NCI-H2107 treated with DMSO at 0.1 percent for 48 hours (cell line): ENCODE measurements around the gene NEU3.
"Not testable (repeated sequence)": the region's sequence is repeated elsewhere in the genome, so short reads cannot be mapped to it uniquely, and the experiment has no call there.

Experiments used
- DNase-seq: peaks from one replicate; lab custom pipeline; 2025; ENCODE audit not compliant: unreplicated experiment; lab: John Stamatoyannopoulos, UW

The NEU3 gene

GRCh38 chr11:74984070-74984469, 4.7 kb upstream of the NEU3 start:
- no peak for DNase-seq

DNA sequence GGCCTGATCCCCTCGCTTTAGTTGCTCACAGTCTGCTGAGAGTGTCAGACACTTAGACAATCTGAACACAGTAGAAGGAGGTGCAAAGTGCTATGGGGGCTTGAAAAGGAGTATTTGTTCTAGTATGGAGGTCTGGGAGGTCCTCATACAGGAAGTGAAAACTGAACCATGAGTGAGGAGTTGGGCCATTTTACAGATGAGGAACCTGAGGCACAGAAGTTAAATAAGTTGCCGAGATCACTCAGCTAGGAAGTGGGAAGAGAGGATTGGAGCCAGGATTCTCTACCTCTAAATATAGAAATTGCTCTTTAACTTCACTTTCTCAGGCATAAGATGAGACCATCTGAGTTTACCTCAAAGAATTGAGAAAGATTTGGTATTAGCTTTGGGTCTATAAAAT, 4.0 kb upstream of the NEU3 start:
- DNase-seq: no peak

DNA sequence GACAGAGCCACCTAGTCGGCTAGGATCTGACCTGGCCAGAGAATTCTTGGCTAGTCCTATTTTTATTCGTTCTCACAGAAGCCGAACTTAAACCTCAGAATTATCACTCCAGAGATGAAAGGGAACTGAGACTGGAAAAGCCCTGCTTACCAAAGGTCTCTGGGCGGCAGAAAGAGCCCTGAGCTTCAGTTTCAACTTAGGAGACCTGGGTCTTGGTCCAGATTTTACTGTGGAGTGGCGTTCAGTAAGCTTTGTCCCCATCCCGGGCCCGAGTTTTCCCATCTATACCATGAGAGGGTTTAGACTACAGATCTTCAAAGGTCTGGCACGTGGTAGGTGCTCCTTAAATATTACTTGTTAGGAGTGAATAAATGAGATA, 516 bp downstream of the NEU3 start:
- DNase-seq: no peak

- not testable (repeated sequence) for DNase-seq
These were observed 1.4 kb downstream of the NEU3 start for GRCh38 chr11:74990150-74990549.

DNA sequence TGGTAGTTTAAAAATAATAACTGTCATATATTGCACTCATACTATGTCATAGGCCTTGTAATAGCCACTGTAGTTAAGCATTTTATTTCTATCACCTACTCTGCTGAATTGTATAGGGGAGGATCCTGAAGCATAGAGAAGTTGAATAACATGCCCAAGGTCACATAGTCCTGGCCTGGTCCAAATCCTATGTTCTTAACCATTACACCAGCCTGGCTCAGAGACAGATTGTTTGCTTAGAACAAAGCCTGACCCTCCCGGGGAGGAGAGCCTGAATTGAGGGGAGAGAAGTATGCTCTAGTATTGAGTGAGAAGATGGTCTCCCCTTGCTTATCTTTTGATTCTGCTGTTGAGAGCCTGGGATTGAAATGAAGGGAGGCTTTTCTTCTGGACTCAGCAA, 2.2 kb downstream of the NEU3 start:
- no peak for DNase-seq

DNA sequence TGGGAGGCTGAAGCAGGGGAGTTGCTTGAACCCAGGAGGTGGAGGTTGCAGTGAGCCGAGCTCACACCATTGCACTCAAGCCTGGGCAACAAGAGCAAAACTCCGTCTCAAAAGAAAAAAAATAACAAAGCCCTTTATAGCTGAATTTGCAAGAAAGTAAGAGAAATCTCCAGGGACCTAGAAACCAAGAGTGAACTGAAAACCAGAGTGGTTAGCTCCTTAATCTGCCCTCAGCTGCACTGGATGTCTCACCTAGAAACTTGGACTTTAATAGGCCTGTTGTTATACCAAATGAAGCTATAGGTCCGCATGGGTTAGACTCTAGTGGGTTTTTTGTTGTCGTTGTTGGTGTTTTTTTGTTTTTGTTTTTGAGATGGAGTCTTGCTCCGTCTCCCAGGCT, 4.1 kb downstream of the NEU3 start:
- no peak for DNase-seq

DNA sequence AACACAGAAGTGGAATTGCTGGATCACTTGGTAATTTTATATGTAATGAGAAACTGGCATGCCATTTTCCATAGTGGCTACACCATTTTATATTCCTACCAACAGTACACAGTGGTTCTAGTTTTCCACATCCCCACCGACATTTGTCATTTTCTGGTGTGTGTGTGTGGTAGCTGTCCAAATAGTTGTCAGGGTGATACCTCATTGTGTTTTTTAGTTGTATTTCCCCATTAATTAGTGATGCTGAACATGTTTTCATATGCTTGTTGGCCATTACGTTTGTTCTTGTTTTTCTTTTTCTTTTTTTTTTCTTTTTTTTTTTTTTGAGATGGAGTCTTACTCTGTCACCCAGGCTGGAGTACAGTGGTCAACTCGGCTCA, 12.2 kb downstream of the NEU3 start:
- no peak for DNase-seq

GRCh38 chr11:75001686-75002085, 13.0 kb downstream of the NEU3 start:
- DNase-seq: no peak

DNA sequence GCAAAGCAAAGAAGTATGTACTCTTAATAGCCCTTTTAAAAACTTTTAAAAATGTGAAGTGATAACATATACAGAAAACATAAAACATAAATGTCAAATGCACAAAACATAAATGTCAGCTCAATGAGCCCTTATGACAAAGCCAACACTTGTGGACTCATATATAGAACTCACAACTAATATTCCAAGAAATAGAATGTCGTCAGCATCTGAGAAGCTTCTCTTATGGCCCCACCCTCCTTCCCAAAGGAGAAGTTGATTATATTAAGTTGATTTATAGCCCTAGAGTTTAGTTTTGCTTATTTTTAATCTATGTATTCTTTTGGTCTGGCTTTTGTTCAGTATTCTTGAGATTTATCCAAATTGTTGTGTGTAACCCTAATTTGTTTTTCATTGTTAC, 13.8 kb downstream of the NEU3 start:
- no peak for DNase-seq

GRCh38 chr11:75004215-75004614, 15.5 kb downstream of the NEU3 start:
- DNase-seq: no peak

DNA sequence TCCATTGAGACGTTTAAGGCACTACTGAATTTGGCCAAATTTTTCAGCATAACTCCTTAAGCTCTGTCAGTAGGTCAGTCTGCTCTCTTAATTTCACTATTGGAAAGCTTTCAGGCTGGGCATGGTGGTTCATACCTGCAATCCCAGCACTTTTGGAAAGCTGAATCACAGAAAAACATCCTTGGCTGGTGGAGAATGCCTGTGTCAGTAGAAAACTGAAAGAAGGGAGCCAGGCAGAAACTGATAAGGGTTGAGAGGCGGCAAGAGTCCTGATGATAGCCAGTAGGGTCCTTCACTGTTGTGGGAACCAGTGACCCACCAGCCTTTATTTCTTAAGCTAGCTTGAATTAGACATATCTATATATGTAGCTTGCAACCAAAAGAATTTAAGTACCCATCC, 22.6 kb downstream of the NEU3 start:
- DNase-seq: no peak

GRCh38 chr11:75011872-75012271, 23.1 kb downstream of the NEU3 start:
- no peak for DNase-seq

- DNase-seq: no peak
These were observed 24.3 kb downstream of the NEU3 start for GRCh38 chr11:75013051-75013450.

- DNase-seq: no peak
These were observed 25.4 kb downstream of the NEU3 start for GRCh38 chr11:75014129-75014528.

- not testable (repeated sequence) for DNase-seq
These were observed 30.5 kb downstream of the NEU3 start for GRCh38 chr11:75019200-75019599.

- DNase-seq: not testable (repeated sequence)
These were observed 31.6 kb downstream of the NEU3 start for GRCh38 chr11:75020328-75020727.

GRCh38 chr11:75022296-75022695, 33.6 kb downstream of the NEU3 start:
- no peak for DNase-seq

GRCh38 chr11:75022759-75023396, 34.1 kb downstream of the NEU3 start:
- peak; percentile 10 for DNase-seq

GRCh38 chr11:75023446-75024067, 34.8 kb downstream of the NEU3 start:
- no peak for DNase-seq

DNA sequence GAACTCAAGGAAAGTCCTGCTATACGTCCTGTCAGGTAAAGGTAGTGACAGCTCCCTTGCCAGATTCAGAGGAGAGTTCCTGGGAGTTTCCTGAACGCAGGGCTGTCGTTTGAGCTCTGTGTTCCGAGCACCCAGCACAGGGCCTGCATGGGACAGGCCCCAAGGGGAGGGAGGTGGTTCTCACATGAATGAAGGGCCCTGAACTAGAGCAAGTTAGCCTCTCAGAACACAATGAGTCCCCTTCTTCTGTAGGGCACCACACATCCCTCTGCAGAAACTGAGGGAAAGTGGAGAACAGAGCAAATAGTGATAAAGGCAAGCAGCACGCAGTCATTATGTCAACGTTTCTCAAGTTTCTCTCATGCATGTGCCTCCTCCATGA, 35.3 kb downstream of the NEU3 start:
- DNase-seq: no peak

DNA sequence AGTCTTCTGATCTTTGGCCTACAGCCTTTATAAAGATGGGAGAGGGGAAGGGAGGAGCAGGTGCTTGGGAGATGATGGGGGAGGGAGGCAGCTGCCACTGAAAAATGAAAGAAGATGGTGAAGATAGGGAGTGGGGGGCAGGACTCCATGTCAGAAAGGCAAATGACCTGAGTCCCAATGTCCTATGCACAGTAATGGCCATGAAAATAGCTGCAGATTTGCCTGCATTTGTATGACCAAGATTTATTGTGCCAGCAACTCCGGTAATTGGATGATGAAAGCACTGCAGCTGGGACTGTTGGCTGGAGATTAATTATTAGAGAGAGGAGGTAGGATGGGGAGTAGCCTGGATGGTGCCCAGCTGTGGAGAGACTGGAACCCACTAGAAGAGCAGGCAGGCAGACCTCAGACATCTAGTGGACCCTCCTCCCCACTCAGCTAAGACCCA, 36.1 kb downstream of the NEU3 start:
- DNase-seq: no peak

GRCh38 chr11:75025561-75025960, 36.8 kb downstream of the NEU3 start:
- DNase-seq: no peak

GRCh38 chr11:75028321-75028720, 39.6 kb downstream of the NEU3 start:
- no peak for DNase-seq
